ENCODE results near the gene CD151. TPM values are rescaled to one million over a fixed set of nuclear protein-coding genes. Genes with fewer than 3 reads are reported as not detected.
A peak's percentile ranks its signal among the peaks of the same experiment; 100 is the strongest.

Gene CD151
- polyA plus RNA-seq, 1 donor from 2014 or later, result 13.8 TPM

GRCh38 chr11:803467-803742 is 29.3 kb upstream of the CD151 start:
- no peaks in the 10 kb centered on the region for H3K27me3 Mint-ChIP-seq
- no peaks in the 10 kb centered on the region for H3K36me3 Mint-ChIP-seq
- peaks cover 2 to 6% (median 3%) of the 10 kb centered on the region in 3 donors for H3K4me1 Mint-ChIP-seq
- H3K4me3 Mint-ChIP-seq, result no peak overlapping the region
- H3K9me3 Mint-ChIP-seq, result no peaks in the 10 kb centered on the region
- H3K27ac Mint-ChIP-seq, result no peak overlapping the region

GRCh38 chr11:803770-804598 is 28.8 kb upstream of the CD151 start:
- H3K4me1 Mint-ChIP-seq, result peaks cover 4 to 11% (median 7%) of the 10 kb centered on the region in 3 donors
- no peaks in the 10 kb centered on the region for H3K9me3 Mint-ChIP-seq
- no peaks in the 10 kb centered on the region for H3K36me3 Mint-ChIP-seq
- peak overlapping the region; percentile 55 to 88 (median 83) for H3K4me3 Mint-ChIP-seq
- H3K27ac Mint-ChIP-seq, result peak overlapping the region in 1 of 3 donors; percentile 35
- H3K27me3 Mint-ChIP-seq, result no peaks in the 10 kb centered on the region

- Mint-ChIP-seq H3K36me3 (no peaks in the 10 kb centered on the region), H3K9me3 (no peaks in the 10 kb centered on the region), H3K4me3 (peak overlapping the region; percentile 38 to 88 (median 83)), H3K27ac (peak overlapping the region in 2 of 3 donors; percentile 35 to 46), H3K27me3 (no peaks in the 10 kb centered on the region), H3K4me1 (peaks cover 4 to 13% (median 7%) of the 10 kb centered on the region in 3 donors)
These were observed 28.2 kb upstream of the CD151 start for GRCh38 chr11:804599-804964.

- peak overlapping the region; percentile 92 to 98 (median 96) for H3K4me3 Mint-ChIP-seq
- no peaks in the 10 kb centered on the region for H3K36me3 Mint-ChIP-seq
- no peaks in the 10 kb centered on the region for H3K27me3 Mint-ChIP-seq
- H3K4me1 Mint-ChIP-seq, result peaks cover 16 to 22% (median 16%) of the 10 kb centered on the region in 3 donors
- no peaks in the 10 kb centered on the region for H3K9me3 Mint-ChIP-seq
- peak overlapping the region; percentile 98 to 99 (median 98) for H3K27ac Mint-ChIP-seq
These were observed 24.1 kb upstream of the CD151 start for GRCh38 chr11:808427-809286.

- Mint-ChIP-seq H3K27me3 (no peaks in the 10 kb centered on the region), H3K4me3 (peak within 1 kb of the TSS; percentile 92 to 98 (median 96)), H3K4me1 (peaks cover 16 to 22% (median 16%) of the 10 kb centered on the region in 3 donors), H3K9me3 (no peaks in the 10 kb centered on the region), H3K36me3 (no peaks in the 10 kb centered on the region), H3K27ac (peak within 1 kb of the TSS; percentile 98 to 99 (median 98))
These were observed 23.3 kb upstream of the CD151 start, which contains the start of gene RPLP2 for GRCh38 chr11:809287-810039. Gene RPLP2 (plus strand): TSS chr11:809967. CDS start chr11:810235, 268 bp downstream.

GRCh38 chr11:810040-810567 is 22.6 kb upstream of the CD151 start:
- H3K4me1 Mint-ChIP-seq, result peaks cover 16 to 22% (median 16%) of the 10 kb centered on the region in 3 donors
- no peaks in the 10 kb centered on the region for H3K9me3 Mint-ChIP-seq
- H3K36me3 Mint-ChIP-seq, result no peaks in the 10 kb centered on the region
- no peaks in the 10 kb centered on the region for H3K27me3 Mint-ChIP-seq
- H3K4me3 Mint-ChIP-seq, result peak overlapping the region; percentile 92 to 98 (median 96)
- H3K27ac Mint-ChIP-seq, result peak overlapping the region; percentile 98 to 99 (median 98)

GRCh38 chr11:811446-812245 is 21.1 kb upstream of the CD151 start:
- H3K36me3 Mint-ChIP-seq, result no peaks in the 10 kb centered on the region
- peak overlapping the region; percentile 92 to 98 (median 94) for H3K4me3 Mint-ChIP-seq
- peaks cover 16 to 22% (median 16%) of the 10 kb centered on the region in 3 donors for H3K4me1 Mint-ChIP-seq
- no peaks in the 10 kb centered on the region for H3K27me3 Mint-ChIP-seq
- peak overlapping the region; percentile 39 to 98 (median 59) for H3K27ac Mint-ChIP-seq
- H3K9me3 Mint-ChIP-seq, result no peaks in the 10 kb centered on the region

GRCh38 chr11:812390-812789 is 20.4 kb upstream of the CD151 start:
- Mint-ChIP-seq H3K9me3 (no peaks in the 10 kb centered on the region), H3K4me1 (peaks cover 14 to 22% (median 16%) of the 10 kb centered on the region in 3 donors), H3K4me3 (peak overlapping the region in 2 of 4 donors; percentile 96 to 98), H3K27me3 (no peaks in the 10 kb centered on the region), H3K27ac (peak overlapping the region in 2 of 3 donors; percentile 59 to 98), H3K36me3 (no peaks in the 10 kb centered on the region)

- H3K36me3 Mint-ChIP-seq, result no peaks in the 10 kb centered on the region
- peak overlapping the region in 1 of 3 donors; percentile 98 for H3K27ac Mint-ChIP-seq
- H3K4me1 Mint-ChIP-seq, result peaks cover 13 to 17% (median 14%) of the 10 kb centered on the region in 3 donors
- no peaks in the 10 kb centered on the region for H3K27me3 Mint-ChIP-seq
- H3K9me3 Mint-ChIP-seq, result no peaks in the 10 kb centered on the region
- H3K4me3 Mint-ChIP-seq, result peak overlapping the region in 1 of 4 donors; percentile 96
These were observed 19.7 kb upstream of the CD151 start for GRCh38 chr11:813072-813455.

- H3K27me3 Mint-ChIP-seq, result no peaks in the 10 kb centered on the region
- no peaks in the 10 kb centered on the region for H3K9me3 Mint-ChIP-seq
- peak overlapping the region in 1 of 3 donors; percentile 98 for H3K27ac Mint-ChIP-seq
- peaks cover 13 to 15% (median 14%) of the 10 kb centered on the region in 3 donors for H3K4me1 Mint-ChIP-seq
- no peaks in the 10 kb centered on the region for H3K36me3 Mint-ChIP-seq
- peak overlapping the region in 2 of 4 donors; percentile 32 to 96 for H3K4me3 Mint-ChIP-seq
These were observed 19.2 kb upstream of the CD151 start for GRCh38 chr11:813456-814096.

- H3K4me1 Mint-ChIP-seq, result peaks cover 8 to 13% (median 12%) of the 10 kb centered on the region in 3 donors
- H3K27ac Mint-ChIP-seq, result no peak overlapping the region
- no peaks in the 10 kb centered on the region for H3K36me3 Mint-ChIP-seq
- no peaks in the 10 kb centered on the region for H3K27me3 Mint-ChIP-seq
- no peak overlapping the region for H3K4me3 Mint-ChIP-seq
- no peaks in the 10 kb centered on the region for H3K9me3 Mint-ChIP-seq
These were observed 16.9 kb upstream of the CD151 start for GRCh38 chr11:815675-816432.

GRCh38 chr11:816433-816779 is 16.3 kb upstream of the CD151 start:
- H3K27ac Mint-ChIP-seq, result peak overlapping the region in 1 of 3 donors; percentile 46
- no peaks in the 10 kb centered on the region for H3K27me3 Mint-ChIP-seq
- peaks cover 6 to 12% (median 7%) of the 10 kb centered on the region in 3 donors for H3K4me1 Mint-ChIP-seq
- H3K4me3 Mint-ChIP-seq, result no peak overlapping the region
- no peaks in the 10 kb centered on the region for H3K36me3 Mint-ChIP-seq
- no peaks in the 10 kb centered on the region for H3K9me3 Mint-ChIP-seq

All from IgD-negative memory B cell (primary cell).